H9 (cell line): ENCODE results near the gene ERVMER34-1. TPM values are rescaled to one million over a fixed set of nuclear protein-coding genes. Genes with fewer than 3 reads are reported as not detected.
A peak's percentile ranks its signal among the peaks of the same experiment; 100 is the strongest.

Experiments
- DNase-seq: peaks from one replicate; pipeline ENCODE4 v3.0.0-alpha.2; 2017
- H2AFZ ChIP-seq: one replicate; pipeline ENCODE4 v1.6.1; 2013; ENCODE audit warnings: mild to moderate bottlenecking, low read length, control low read depth, moderate library complexity
- H2AK5ac ChIP-seq: 2 replicates; pipeline ENCODE4 v1.6.1; 2013; ENCODE audit warnings: low read length, control low read depth, mixed read lengths; ENCODE audit not compliant: insufficient read length
- H2BK120ac ChIP-seq: one replicate; pipeline ENCODE4 v1.6.1; 2013; ENCODE audit warnings: low read depth, mild to moderate bottlenecking, low read length, control low read depth, inconsistent platforms; ENCODE audit not compliant: poor library complexity, severe bottlenecking
- H2BK12ac ChIP-seq: 2 replicates; pipeline ENCODE4 v1.6.1; 2013; ENCODE audit warnings: low read length, control low read depth, mixed read lengths, low read depth; ENCODE audit not compliant: insufficient read length
- H2BK15ac ChIP-seq: 2 replicates; pipeline ENCODE4 v1.6.1; 2013; ENCODE audit warnings: low read depth, low read length, control low read depth
- H2BK20ac ChIP-seq: one replicate; pipeline ENCODE4 v1.6.1; 2013; ENCODE audit warnings: low read depth, mild to moderate bottlenecking, low read length, control low read depth, inconsistent platforms; ENCODE audit not compliant: poor library complexity, severe bottlenecking
- H2BK5ac ChIP-seq: 2 replicates; pipeline ENCODE4 v1.6.1; 2013; ENCODE audit warnings: low read length, control low read depth, mixed read lengths; ENCODE audit not compliant: insufficient read length
- H3K14ac ChIP-seq: 2 replicates; pipeline ENCODE4 v1.6.1; 2013; ENCODE audit warnings: low read length, control low read depth; ENCODE audit not compliant: insufficient read depth
- H3K18ac ChIP-seq: 2 replicates; pipeline ENCODE4 v1.6.1; 2013; ENCODE audit warnings: low read depth, mild to moderate bottlenecking, mixed read lengths, low read length, control low read depth; ENCODE audit not compliant: insufficient read length
- H3K23ac ChIP-seq: 2 replicates; pipeline ENCODE4 v1.6.1; 2013; ENCODE audit warnings: low read length, control low read depth, mixed read lengths, low read depth; ENCODE audit not compliant: insufficient read length
- H3K23me2 ChIP-seq: 2 replicates; pipeline ENCODE4 v1.6.1; 2013; ENCODE audit warnings: low read depth, mild to moderate bottlenecking, mixed read lengths, low read length, control low read depth; ENCODE audit not compliant: insufficient read length, poor library complexity, severe bottlenecking
- H3K27ac ChIP-seq: 2 replicates; pipeline ENCODE4 v1.5.1; 2013; ENCODE audit warnings: low read length, control low read depth, mixed read lengths, low read depth; ENCODE audit not compliant: insufficient read length
- H3K27me3 ChIP-seq: 2 replicates; pipeline ENCODE4 v1.6.1; 2013; ENCODE audit warnings: low read length, control low read depth, inconsistent platforms; ENCODE audit not compliant: insufficient read depth
- H3K4ac ChIP-seq: 2 replicates; pipeline ENCODE4 v1.6.1; 2013; ENCODE audit warnings: low read depth, mild to moderate bottlenecking, control low read depth, inconsistent platforms, low read length, moderate library complexity
- H3K4me1 ChIP-seq: 2 replicates; pipeline ENCODE4 v1.6.1; 2013; ENCODE audit warnings: low read length, control low read depth, inconsistent platforms; ENCODE audit not compliant: insufficient read depth
- H3K4me2 ChIP-seq: 2 replicates; pipeline ENCODE4 v1.6.1; 2013; ENCODE audit warnings: low read length, control low read depth, mixed read lengths; ENCODE audit not compliant: insufficient read length, insufficient read depth
- H3K56ac ChIP-seq: 2 replicates; pipeline ENCODE4 v1.6.1; 2013; ENCODE audit warnings: low read depth, mild to moderate bottlenecking, mixed read lengths, low read length, control low read depth; ENCODE audit not compliant: insufficient read length
- H3K79me1 ChIP-seq: 2 replicates; pipeline ENCODE4 v1.6.1; 2013; ENCODE audit warnings: low read depth, mild to moderate bottlenecking, moderate library complexity, low read length, control low read depth, inconsistent platforms; ENCODE audit not compliant: insufficient read depth, poor library complexity, severe bottlenecking
- H3K79me2 ChIP-seq: 2 replicates; pipeline ENCODE4 v1.6.1; 2013; ENCODE audit warnings: low read length, control low read depth, inconsistent platforms; ENCODE audit not compliant: insufficient read depth
- H3K9ac ChIP-seq: 2 replicates; pipeline ENCODE4 v1.6.1; 2013; ENCODE audit warnings: low read length, control low read depth, mixed read lengths; ENCODE audit not compliant: insufficient read length; ENCODE audit errors: extremely low read depth
- H3K9me3 ChIP-seq: one replicate; pipeline ENCODE4 v1.6.1; 2013; ENCODE audit warnings: low read depth, low read length, inconsistent platforms; ENCODE audit not compliant: control insufficient read depth
- H3T11ph ChIP-seq: one replicate; pipeline ENCODE4 v1.6.1; 2013; ENCODE audit warnings: mild to moderate bottlenecking, low read length, control low read depth, inconsistent platforms
- H4K20me1 ChIP-seq: one replicate; pipeline ENCODE4 v1.6.1; 2013; ENCODE audit not compliant: control insufficient read depth, insufficient read length, insufficient read depth
- H4K5ac ChIP-seq: 2 replicates; pipeline ENCODE4 v1.6.1; 2013; ENCODE audit warnings: low read depth, mild to moderate bottlenecking, mixed read lengths, low read length, control low read depth; ENCODE audit not compliant: insufficient read length
- H4K8ac ChIP-seq: replicated peaks from 2 replicates; pipeline ENCODE4 v1.6.1; 2013; ENCODE audit warnings: low read length, control low read depth, mixed read lengths, low read depth; ENCODE audit not compliant: insufficient read length
- H4K91ac ChIP-seq: 2 replicates; pipeline ENCODE4 v1.6.1; 2013; ENCODE audit warnings: low read depth, mild to moderate bottlenecking, moderate library complexity, mixed read lengths, low read length, control low read depth; ENCODE audit not compliant: insufficient read length
- H3K27ac Mint-ChIP-seq, 3 experiments: 2 replicates in 2 of 3; 3 replicates in 1 of 3; pipeline ENCODE4 v1.8.0; 2020 to 2021; ENCODE audit warnings: mixed read lengths in 3 of 3, mild to moderate bottlenecking in 1 of 3, moderate library complexity in 1 of 3
- H3K27me3 Mint-ChIP-seq: 2 replicates; pipeline ENCODE4 v1.8.0; 2021; ENCODE audit warnings: low read depth, mild to moderate bottlenecking, moderate library complexity, mixed read lengths
- H3K36me3 Mint-ChIP-seq, 3 experiments: 2 replicates in 2 of 3; 3 replicates in 1 of 3; pipeline ENCODE4 v1.8.0; 2020 to 2021; ENCODE audit warnings: low read depth in 3 of 3, mixed read lengths in 3 of 3; ENCODE audit not compliant: insufficient read depth in 1 of 3
- H3K4me1 Mint-ChIP-seq, 2 experiments: 2 replicates each; pipeline ENCODE4 v1.8.0; 2020; ENCODE audit warnings: mixed read lengths in 2 of 2
- H3K4me3 Mint-ChIP-seq, 2 experiments: 2 replicates in 1 of 2; 3 replicates in 1 of 2; pipeline ENCODE4 v1.8.0; 2020 to 2021; ENCODE audit warnings: mild to moderate bottlenecking in 2 of 2, mixed read lengths in 2 of 2, moderate library complexity in 1 of 2
- H3K9me3 Mint-ChIP-seq, 2 experiments: 2 replicates in 1 of 2; 3 replicates in 1 of 2; pipeline ENCODE4 v1.8.0; 2020; ENCODE audit warnings: mild to moderate bottlenecking in 2 of 2, mixed read lengths in 2 of 2, moderate library complexity in 1 of 2
- CTCF ChIP-seq: fragments of 200-600 bp; sonication (generic); conservative IDR thresholded peaks from 3 replicates; pipeline ENCODE4 v1.8.0; 2021; ENCODE audit warnings: antibody characterized with exemption, mild to moderate bottlenecking
- WGBS: extraction: QIAGEN DNeasy Blood & Tissue Kit; methylation state at CpG from one replicate; pipeline ENCODE4 v1.1.7; 2013; ENCODE audit warnings: missing lambda C conversion rate, low lambda C conversion rate, mixed read lengths; ENCODE audit not compliant: insufficient read length; ENCODE audit errors: extremely low coverage; 5-methylcytosine and 5-hydroxymethylcytosine counted together
- total RNA-seq: library from RNA; stranded (reverse); gene quantifications from 2 replicates; pipeline ENCODE4 v1.2.1, GENCODE V29; 2021

Gene ERVMER34-1
- total RNA-seq, 1 experiment from 2014 or later = 14.4 TPM

GRCh38 chr4:52799813-52800212, 48.6 kb upstream of the ERVMER34-1 start:
- Histone ChIP-seq H3K79me2 (no peaks in the 10 kb centered on the region), H3T11ph (no peak overlapping the region), H3K4me2 (no peak overlapping the region), H3K27me3 (no peaks in the 10 kb centered on the region), H4K91ac (no peak overlapping the region), H3K4ac (no peak overlapping the region), H2AK5ac (no peak overlapping the region), H2BK12ac (no peak overlapping the region), H3K18ac (no peak overlapping the region), H4K5ac (no peak overlapping the region), H2BK5ac (no peak overlapping the region), H3K23ac (no peak overlapping the region), H3K23me2 (no peaks in the 10 kb centered on the region), H3K4me1 (no peaks in the 10 kb centered on the region; the same call in 1 of the 2 replicates), H4K8ac (no peak overlapping the region), H4K20me1 (no peaks in the 10 kb centered on the region), H3K9ac (no peak overlapping the region), H2BK120ac (no peak overlapping the region), H2BK20ac (no peak overlapping the region), H3K14ac (no peak overlapping the region), H3K56ac (no peak overlapping the region), H3K9me3 (no peaks in the 10 kb centered on the region), H3K79me1 (no peaks in the 10 kb centered on the region), H2AFZ (no peak overlapping the region), H2BK15ac (no peak overlapping the region), H3K27ac (no peak overlapping the region)
- Mint-ChIP-seq H3K4me1 (peaks cover 12 to 17% of the 10 kb centered on the region in 2 experiments), H3K27ac (no peak overlapping the region), H3K4me3 (no peak overlapping the region), H3K9me3 (peaks cover 10 to 19% of the 10 kb centered on the region in 2 experiments), H3K27me3 (peaks cover 2% of the 10 kb centered on the region; the same call in 1 of the 2 replicates), H3K36me3 (peaks cover 5 to 17% (median 9%) of the 10 kb centered on the region in 3 experiments)
- TF ChIP-seq CTCF = 0 out of 3 replicates have a peak, but pooled peaks have one; percentile 20
- no peak for DNase-seq
- no CpG with 5 or more reads among the region's 2 CpGs for WGBS
